HAP-1 (cell line): ENCODE measurements around the gene SCAMP4.

ENCODE experiments used
- DNase-seq, 2 experiments: peaks; one replicate each; pipeline ENCODE4 v3.0.0-alpha.2; 2016 to 2020; ENCODE audit warnings: low spot score in 2 of 2
- H3K27me3 ChIP-seq: fragments of 250-450 bp; sonication (Bioruptor Pico); 2 replicates; pipeline ENCODE4 v1.5.1; 2020; ENCODE audit warnings: low read depth, mild to moderate bottlenecking, moderate library complexity
- H3K36me3 ChIP-seq: fragments of 250-450 bp; sonication (Bioruptor Pico); replicated peaks from 2 replicates; pipeline ENCODE4 v1.5.1; 2020; ENCODE audit warnings: mild to moderate bottlenecking
- H3K4me1 ChIP-seq: fragments of 250-450 bp; sonication (Bioruptor Pico); 2 replicates; pipeline ENCODE4 v1.5.1; 2020; ENCODE audit warnings: mild to moderate bottlenecking
- H3K4me3 ChIP-seq: fragments of 250-450 bp; sonication (Bioruptor Pico); 2 replicates; pipeline ENCODE4 v1.5.1; 2020; ENCODE audit warnings: mild to moderate bottlenecking, moderate library complexity
- H3K9me3 ChIP-seq: fragments of 250-450 bp; sonication (Bioruptor Pico); 2 replicates; pipeline ENCODE4 v1.5.1; 2020; ENCODE audit warnings: mild to moderate bottlenecking, moderate library complexity
- in situ Hi-C: fragments of 300-500 bp; cut with MboI; formaldehyde crosslinking; loops from 3 replicates; pipeline ENCODE4 v1.14.3; 2020; ENCODE audit warnings: low sequenced_read_pairs, inconsistent platforms, mixed read lengths

SCAMP4 gene

DNA sequence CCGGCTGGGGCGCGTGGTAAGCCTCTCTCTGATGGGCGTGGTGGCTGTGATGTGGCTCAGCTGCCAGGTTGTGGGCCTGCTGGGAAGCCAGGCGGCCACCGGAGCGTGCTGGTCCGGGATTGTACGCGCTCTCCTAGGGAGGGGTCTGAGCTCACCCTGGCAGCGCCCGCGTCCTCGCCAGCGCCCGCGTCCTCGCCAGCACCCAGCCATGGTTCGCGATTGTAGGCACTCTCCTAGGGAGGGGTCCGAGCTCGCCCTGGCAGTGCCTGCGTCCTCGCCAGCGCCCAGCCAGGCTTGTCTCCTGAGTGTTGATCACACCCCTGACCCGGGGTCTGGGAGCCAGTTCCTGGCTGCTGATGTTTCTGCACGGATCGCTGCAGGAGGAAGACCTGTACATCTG lies 13.8 kb downstream of the SCAMP4 start:
- Histone ChIP-seq H3K27me3 (no peaks in the 10 kb centered on the region), H3K9me3 (no peaks in the 10 kb centered on the region), H3K36me3 (peaks cover 35% of the 10 kb centered on the region), H3K4me3 (no peak overlapping the region), H3K4me1 (no peaks in the 10 kb centered on the region)
- in situ Hi-C loops, result no loop called here
- no peak for DNase-seq

DNA sequence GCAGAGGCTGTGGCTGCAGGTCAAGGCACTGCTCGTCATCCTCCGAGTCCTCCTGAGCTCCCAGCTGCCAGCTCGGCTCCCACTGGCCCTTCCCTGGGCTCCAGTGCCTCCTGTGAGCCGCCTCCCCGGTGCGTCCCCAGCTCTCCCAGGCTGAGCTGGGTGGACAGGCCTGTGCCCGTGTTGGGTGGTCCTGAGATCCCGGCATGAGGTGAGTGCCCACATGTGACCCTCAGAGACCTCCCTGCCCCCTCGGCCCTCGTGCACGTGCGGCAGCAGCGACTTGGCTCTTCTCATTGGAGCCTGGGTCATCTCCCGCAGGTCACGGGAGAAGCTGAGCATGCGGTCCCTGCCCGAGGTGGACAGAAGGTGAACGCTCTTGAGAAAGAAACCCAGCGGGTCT lies 15.4 kb downstream of the SCAMP4 start:
- Histone ChIP-seq H3K27me3 (no peaks in the 10 kb centered on the region), H3K36me3 (peaks cover 39% of the 10 kb centered on the region), H3K4me3 (no peak overlapping the region), H3K4me1 (no peaks in the 10 kb centered on the region), H3K9me3 (no peaks in the 10 kb centered on the region)
- in situ Hi-C loops, result no loop called here
- no peak for DNase-seq

DNA sequence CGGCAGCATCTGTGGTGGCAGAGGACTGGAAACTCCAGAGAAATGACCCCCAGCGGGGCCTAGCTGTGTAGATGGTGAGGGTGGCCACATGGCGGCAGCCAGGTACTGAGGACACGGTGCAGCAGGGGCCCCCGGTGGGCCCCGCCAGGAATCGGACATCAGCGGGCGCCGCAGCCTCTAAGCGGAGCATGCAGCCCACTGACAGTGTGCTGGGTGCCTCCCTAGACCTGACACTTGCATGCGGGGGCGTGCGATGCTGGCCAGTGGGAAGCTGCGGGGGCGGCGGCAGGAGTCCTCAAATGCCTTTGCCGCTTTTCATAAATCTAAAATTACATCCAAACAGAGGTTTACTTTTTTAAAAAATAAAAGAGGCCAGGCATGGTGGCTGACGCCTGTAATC lies 16.1 kb downstream of the SCAMP4 start:
- no peaks in the 10 kb centered on the region for H3K9me3 ChIP-seq
- H3K27me3 ChIP-seq, result no peaks in the 10 kb centered on the region
- H3K36me3 ChIP-seq, result peaks cover 39% of the 10 kb centered on the region
- H3K4me3 ChIP-seq, result no peak overlapping the region
- no peak for DNase-seq
- in situ Hi-C loops, result no loop called here
- no peaks in the 10 kb centered on the region for H3K4me1 ChIP-seq

GRCh38 chr19:1921825-1922224 lies 16.6 kb downstream of the SCAMP4 start:
- H3K36me3 ChIP-seq, result peaks cover 39% of the 10 kb centered on the region
- in situ Hi-C loops, result no loop called here
- no peaks in the 10 kb centered on the region for H3K9me3 ChIP-seq
- no peaks in the 10 kb centered on the region for H3K4me1 ChIP-seq
- no peak overlapping the region for H3K4me3 ChIP-seq
- DNase-seq, result no peak
- no peaks in the 10 kb centered on the region for H3K27me3 ChIP-seq

DNA sequence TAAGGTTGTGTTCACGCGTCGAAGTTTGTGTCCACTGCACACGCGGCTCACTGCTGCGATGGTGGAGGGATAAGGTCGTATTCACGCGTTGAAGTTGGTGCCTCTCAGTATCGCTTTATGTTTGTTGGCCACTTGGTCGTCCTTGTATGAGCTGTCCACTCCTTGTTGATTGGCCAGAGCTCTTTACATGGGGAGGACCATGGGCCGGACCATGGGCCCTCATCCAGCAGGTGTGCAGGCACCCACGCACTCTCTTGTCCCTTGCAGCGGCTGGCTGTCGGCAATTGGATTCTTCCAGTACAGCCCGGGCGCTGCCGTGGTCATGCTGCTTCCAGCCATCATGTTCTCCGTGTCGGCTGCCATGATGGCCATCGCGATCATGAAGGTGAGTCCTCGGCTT lies 17.6 kb downstream of the SCAMP4 start:
- no peak for DNase-seq
- Histone ChIP-seq H3K4me1 (no peaks in the 10 kb centered on the region), H3K27me3 (no peaks in the 10 kb centered on the region), H3K9me3 (no peaks in the 10 kb centered on the region), H3K36me3 (peaks cover 33% of the 10 kb centered on the region), H3K4me3 (no peak overlapping the region)
- in situ Hi-C loops, result no loop called here

DNA sequence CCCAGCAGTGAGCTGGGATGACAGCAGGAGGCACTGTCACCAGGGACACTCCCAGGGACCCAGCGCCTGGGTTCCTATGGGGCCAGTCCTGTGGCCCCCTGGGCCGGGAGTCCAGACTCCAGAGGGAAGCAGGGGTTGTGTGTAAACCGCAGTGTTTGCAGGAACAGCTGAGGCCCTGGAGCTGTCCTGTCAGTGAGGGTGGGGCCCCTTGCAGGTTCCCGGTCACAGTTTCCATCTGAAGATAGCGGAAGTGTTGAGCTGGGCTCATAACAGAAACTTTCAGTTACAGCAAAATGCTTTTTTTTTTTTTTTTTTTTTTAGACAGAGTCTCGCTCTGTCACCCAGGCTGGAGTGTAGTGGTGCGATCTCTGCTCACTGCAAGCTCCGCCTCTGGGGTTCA lies 18.1 kb downstream of the SCAMP4 start:
- in situ Hi-C loops, result no loop called here
- no peak for DNase-seq
- Histone ChIP-seq H3K36me3 (peaks cover 28% of the 10 kb centered on the region), H3K4me1 (no peaks in the 10 kb centered on the region), H3K27me3 (no peaks in the 10 kb centered on the region), H3K9me3 (no peaks in the 10 kb centered on the region), H3K4me3 (no peak overlapping the region)

DNA sequence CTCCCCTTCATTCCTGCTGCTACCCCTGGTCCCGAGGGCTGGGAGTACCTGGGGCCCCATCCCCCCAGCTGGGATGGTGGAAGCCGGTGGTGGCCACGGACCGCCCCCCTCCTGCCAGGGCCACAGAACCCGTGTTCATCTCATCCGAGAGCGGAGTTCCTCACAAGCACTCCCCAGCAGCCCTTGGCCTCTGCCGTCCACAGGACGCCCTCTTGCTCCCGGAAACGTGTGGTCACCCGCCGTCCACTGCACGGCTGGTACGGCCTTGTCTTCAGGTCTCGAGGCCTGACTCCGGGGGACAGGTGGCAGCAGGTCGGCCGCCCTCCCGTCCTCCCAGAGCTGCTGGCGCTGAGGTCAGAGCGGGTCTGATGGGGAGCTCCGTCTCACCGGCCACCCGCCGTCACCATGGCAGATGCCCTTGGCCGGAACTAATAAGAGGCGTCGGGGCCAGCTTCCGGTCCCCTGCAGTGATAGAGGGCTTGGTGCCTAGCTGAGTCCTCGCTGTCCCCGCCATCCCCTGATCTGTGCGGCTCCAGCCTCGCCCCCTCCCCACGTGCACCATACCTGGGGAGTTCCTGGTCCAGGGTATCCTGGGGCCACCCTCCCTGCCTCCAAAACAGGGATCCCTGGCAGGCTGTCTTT lies 19.2 kb downstream of the SCAMP4 start:
- Histone ChIP-seq H3K4me3 (no peak overlapping the region), H3K36me3 (peaks cover 22% of the 10 kb centered on the region), H3K9me3 (no peaks in the 10 kb centered on the region), H3K4me1 (no peaks in the 10 kb centered on the region), H3K27me3 (no peaks in the 10 kb centered on the region)
- in situ Hi-C loops, result no loop called here
- DNase-seq, result no peak

- Histone ChIP-seq H3K9me3 (no peaks in the 10 kb centered on the region), H3K4me3 (no peak overlapping the region), H3K4me1 (0 out of 2 replicates have a peak, but pooled peaks cover 5% of the 10 kb centered on the region), H3K36me3 (peaks cover 12% of the 10 kb centered on the region), H3K27me3 (no peaks in the 10 kb centered on the region)
- DNase-seq, result no peak
- in situ Hi-C loops, result no loop called here
These were observed 20.3 kb downstream of the SCAMP4 start for GRCh38 chr19:1925544-1925943.

GRCh38 chr19:1929021-1929742 lies 24.0 kb downstream of the SCAMP4 start:
- peaks cover 4% of the 10 kb centered on the region; the same call in 1 of the 2 replicates for H3K36me3 ChIP-seq
- H3K9me3 ChIP-seq, result 0 out of 2 replicates have a peak, but pooled peaks cover 3% of the 10 kb centered on the region
- no peaks in the 10 kb centered on the region for H3K27me3 ChIP-seq
- peak; percentile 73 to 89 for DNase-seq
- in situ Hi-C loops, result no loop called here
- H3K4me1 ChIP-seq, result 0 out of 2 replicates have a peak, but pooled peaks cover 5% of the 10 kb centered on the region
- peak overlapping the region; percentile 24 for H3K4me3 ChIP-seq

DNA sequence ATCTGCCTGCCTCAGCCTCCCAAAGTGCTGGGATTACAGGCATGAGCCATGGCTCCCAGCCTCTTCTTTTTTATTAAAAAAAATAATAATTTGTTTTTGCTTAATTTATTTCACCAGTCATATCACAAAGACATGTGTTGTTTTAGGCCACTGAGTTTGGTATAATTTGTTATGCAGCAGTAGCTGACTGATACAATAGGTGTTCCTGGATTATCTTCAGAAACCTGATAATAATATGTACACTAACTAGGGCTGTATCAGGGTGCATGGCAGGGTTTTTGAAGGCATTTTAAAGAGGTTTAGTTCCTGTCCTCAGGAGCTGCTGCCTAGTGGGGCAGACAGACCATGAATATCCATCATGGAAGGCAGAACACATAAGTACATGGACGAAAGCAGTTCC lies 26.2 kb downstream of the SCAMP4 start:
- 0 out of 2 replicates have a peak, but pooled peaks cover 5% of the 10 kb centered on the region for H3K4me1 ChIP-seq

GRCh38 chr19:1932395-1932794 lies 27.2 kb downstream of the SCAMP4 start:
- in situ Hi-C loops, result no loop called here
- Histone ChIP-seq H3K4me3 (no peak overlapping the region), H3K27me3 (no peaks in the 10 kb centered on the region), H3K9me3 (0 out of 2 replicates have a peak, but pooled peaks cover 3% of the 10 kb centered on the region), H3K36me3 (no peaks in the 10 kb centered on the region), H3K4me1 (0 out of 2 replicates have a peak, but pooled peaks cover 5% of the 10 kb centered on the region)
- no peak for DNase-seq

More for the DNA sequence above, 26.2 kb downstream of the SCAMP4 start:
- H3K4me3 ChIP-seq, result no peak overlapping the region
- in situ Hi-C loops, result no loop called here
- H3K36me3 ChIP-seq, result no peaks in the 10 kb centered on the region
- H3K27me3 ChIP-seq, result no peaks in the 10 kb centered on the region
- 0 out of 2 replicates have a peak, but pooled peaks cover 3% of the 10 kb centered on the region for H3K9me3 ChIP-seq
- no peak for DNase-seq

GRCh38 chr19:1933244-1933643 lies 28.0 kb downstream of the SCAMP4 start:
- Histone ChIP-seq H3K9me3 (0 out of 2 replicates have a peak, but pooled peaks cover 3% of the 10 kb centered on the region), H3K36me3 (no peaks in the 10 kb centered on the region), H3K4me1 (0 out of 2 replicates have a peak, but pooled peaks cover 5% of the 10 kb centered on the region), H3K4me3 (no peak overlapping the region), H3K27me3 (no peaks in the 10 kb centered on the region)
- DNase-seq, result no peak
- in situ Hi-C loops, result no loop called here

DNA sequence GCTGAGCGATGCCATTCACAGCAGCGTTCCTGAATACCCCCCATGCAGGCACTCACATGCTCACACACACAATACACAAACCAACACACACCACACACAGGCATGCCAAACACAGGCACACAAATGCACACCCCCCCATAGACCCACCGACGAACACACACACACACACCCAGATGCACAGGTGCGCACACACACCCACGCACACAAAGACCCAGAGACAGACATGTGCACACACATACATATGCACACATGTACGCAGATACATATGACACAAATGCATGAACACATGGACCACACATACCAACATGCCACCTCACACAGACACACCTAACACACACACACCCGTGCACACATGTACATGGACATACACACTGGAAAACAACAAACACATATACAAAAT lies 28.7 kb downstream of the SCAMP4 start:
- no peak for DNase-seq
- Histone ChIP-seq H3K9me3 (0 out of 2 replicates have a peak, but pooled peaks cover 3% of the 10 kb centered on the region), H3K4me1 (0 out of 2 replicates have a peak, but pooled peaks cover 5% of the 10 kb centered on the region), H3K27me3 (no peaks in the 10 kb centered on the region), H3K4me3 (no peak overlapping the region), H3K36me3 (no peaks in the 10 kb centered on the region)
- in situ Hi-C loops, result no loop called here

GRCh38 chr19:1935484-1936208 lies 30.4 kb downstream of the SCAMP4 start:
- DNase-seq, result no peak

More at GRCh38 chr19:1935484-1936208, 30.4 kb downstream of the SCAMP4 start:
- in situ Hi-C loops, result no loop called here
- Histone ChIP-seq H3K36me3 (no peaks in the 10 kb centered on the region), H3K27me3 (no peaks in the 10 kb centered on the region), H3K4me3 (no peak overlapping the region), H3K9me3 (0 out of 2 replicates have a peak, but pooled peaks cover 3% of the 10 kb centered on the region), H3K4me1 (peaks cover 6% of the 10 kb centered on the region)
